K562 (cell line): Measurements from ENCODE around the gene ACAP3.

Experiments used
- CTCF ChIP-seq, 3 experiments: IDR thresholded peaks in 2 of 3; conservative IDR thresholded peaks in 1 of 3; 2 replicates each; pipeline ENCODE4 v1.5.1; 2011 to 2012; ENCODE audit warnings: low read length in 3 of 3, mild to moderate bottlenecking in 3 of 3, control low read depth in 2 of 3, improper control_type of control experiment in 1 of 3, inconsistent platforms in 1 of 3, low read depth in 1 of 3, mixed read lengths in 1 of 3, moderate library complexity in 1 of 3; ENCODE audit not compliant: insufficient read depth in 2 of 3
- EP300 ChIP-seq: IDR thresholded peaks from 2 replicates; pipeline ENCODE4 v1.6.1; 2012; ENCODE audit warnings: low read length, improper control_type of control experiment
- KLF10 ChIP-seq: fragments of 250-450 bp; sonication (Bioruptor Pico); IDR thresholded peaks from 2 replicates; pipeline ENCODE4 v1.6.1; 2021; ENCODE audit warnings: matching md5 sums
- LARP7 ChIP-seq: fragments of 450-650 bp; IDR thresholded peaks from 2 replicates; pipeline ENCODE4 v1.6.1; 2016
- TCF7L2 ChIP-seq: fragments of 150-350 bp; IDR thresholded peaks from 2 replicates; pipeline ENCODE4 v1.6.1; 2016; ENCODE audit warnings: low read depth, mild to moderate bottlenecking, low read length, moderate library complexity
- ZBTB7A ChIP-seq: IDR thresholded peaks from 2 replicates; pipeline ENCODE4 v1.6.1; 2011; ENCODE audit warnings: low read depth, mild to moderate bottlenecking, low read length, moderate library complexity, borderline replicate concordance; ENCODE audit not compliant: control insufficient read depth
- ZNF24 ChIP-seq: fragments of 450-650 bp; IDR thresholded peaks from 2 replicates; pipeline ENCODE4 v1.6.1; 2016
- TF ChIP-seq, protein P1 (sequence below): sonication (generic); formaldehyde crosslinking; IDR thresholded peaks from 2 replicates; pipeline ENCODE4 v1.9.0; 2022; ENCODE audit warnings: mild to moderate bottlenecking, missing genetic modification reagents
- TF ChIP-seq, protein P2 (sequence below): sonication (generic); formaldehyde crosslinking; IDR thresholded peaks from 2 replicates; pipeline ENCODE4 v1.8.1; 2023; ENCODE audit warnings: mild to moderate bottlenecking, missing genetic modification reagents

- TF ChIP-seq ZBTB7A (no peak), ZNF24 (no peak), TCF7L2 (no peak), LARP7 (no peak), CTCF (IDR thresholded peaks at IDR 0.05 in 2 of 3, conservative IDR thresholded peaks at IDR 0.05 in 1 of 3; ENCODE audit: insufficient read depth in 2 of 3, low read depth in 1 of 3, low read length in 3 of 3) (no peak), EP300 (no peak), KLF10 (CRISPR knock-in tag) (no peak)
- TF ChIP-seq, protein P1, sequence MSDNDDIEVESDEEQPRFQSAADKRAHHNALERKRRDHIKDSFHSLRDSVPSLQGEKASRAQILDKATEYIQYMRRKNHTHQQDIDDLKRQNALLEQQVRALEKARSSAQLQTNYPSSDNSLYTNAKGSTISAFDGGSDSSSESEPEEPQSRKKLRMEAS, result no peak
- TF ChIP-seq, protein P2, sequence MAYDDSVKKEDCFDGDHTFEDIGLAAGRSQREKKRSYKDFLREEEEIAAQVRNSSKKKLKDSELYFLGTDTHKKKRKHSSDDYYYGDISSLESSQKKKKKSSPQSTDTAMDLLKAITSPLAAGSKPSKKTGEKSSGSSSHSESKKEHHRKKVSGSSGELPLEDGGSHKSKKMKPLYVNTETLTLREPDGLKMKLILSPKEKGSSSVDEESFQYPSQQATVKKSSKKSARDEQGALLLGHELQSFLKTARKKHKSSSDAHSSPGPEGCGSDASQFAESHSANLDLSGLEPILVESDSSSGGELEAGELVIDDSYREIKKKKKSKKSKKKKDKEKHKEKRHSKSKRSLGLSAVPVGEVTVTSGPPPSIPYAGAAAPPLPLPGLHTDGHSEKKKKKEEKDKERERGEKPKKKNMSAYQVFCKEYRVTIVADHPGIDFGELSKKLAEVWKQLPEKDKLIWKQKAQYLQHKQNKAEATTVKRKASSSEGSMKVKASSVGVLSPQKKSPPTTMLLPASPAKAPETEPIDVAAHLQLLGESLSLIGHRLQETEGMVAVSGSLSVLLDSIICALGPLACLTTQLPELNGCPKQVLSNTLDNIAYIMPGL, result no peak
Observed at GRCh38 chr1:1338278-1338677, 30.5 kb upstream of the ACAP3 start.
